ENCODE data around the gene PDGFC.

The PDGFC gene

DNA sequence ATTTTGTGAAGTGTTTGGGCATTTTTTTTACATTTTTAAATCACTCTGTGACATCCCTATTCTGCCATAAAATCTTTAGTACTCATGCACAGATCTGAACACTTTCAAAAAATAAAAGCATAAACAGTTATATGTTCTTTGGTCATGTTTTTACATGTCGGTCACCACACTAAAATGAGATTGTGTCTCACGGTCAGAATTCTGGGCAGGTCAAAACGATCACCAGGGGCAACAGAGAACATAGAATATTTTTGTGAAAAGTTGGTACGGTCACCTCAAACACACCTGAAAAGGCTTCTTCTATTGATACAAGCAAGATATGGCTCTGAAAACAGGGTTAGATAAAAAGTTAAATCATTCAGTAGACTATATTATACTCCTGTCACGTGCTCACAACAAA is 189.1 kb downstream of the PDGFC start:
- H3K4me2 ChIP-seq (ENCODE audit: low read length), result no peak overlapping the region
- H3F3A ChIP-seq (ENCODE audit: insufficient read depth, low read length), result no peaks in the 10 kb centered on the region
- no peaks in the 10 kb centered on the region for H3K79me2 ChIP-seq (ENCODE audit: insufficient read depth, low read length)
- H4K20me1 ChIP-seq (ENCODE audit: insufficient read depth, low read length), result no peaks in the 10 kb centered on the region
- H2AFZ ChIP-seq (ENCODE audit: low read length), result no peak overlapping the region
- no peak overlapping the region for H3K27ac ChIP-seq (ENCODE audit: low read depth, low read length, poor library complexity, severe bottlenecking)
- H3K4me1 ChIP-seq (ENCODE audit: insufficient read depth, low read length, severe bottlenecking), result no peaks in the 10 kb centered on the region
- no peaks in the 10 kb centered on the region for H3K36me3 ChIP-seq (ENCODE audit: insufficient read depth, low read length)
- no peaks in the 10 kb centered on the region for H3K9me2 ChIP-seq (ENCODE audit: low read depth, low read length)
- H3K4me3 ChIP-seq (ENCODE audit: low read depth, low read length, poor library complexity, severe bottlenecking), result no peak overlapping the region
- H3K9me3 ChIP-seq (ENCODE audit: low read length), result no peaks in the 10 kb centered on the region
- H3K9ac ChIP-seq (ENCODE audit: low read length), result no peak overlapping the region
- TF ChIP-seq EZH2 (IDR thresholded peaks at IDR 0.05; ENCODE audit: borderline replicate concordance, low read length), result no peak
- TF ChIP-seq, protein P1, sequence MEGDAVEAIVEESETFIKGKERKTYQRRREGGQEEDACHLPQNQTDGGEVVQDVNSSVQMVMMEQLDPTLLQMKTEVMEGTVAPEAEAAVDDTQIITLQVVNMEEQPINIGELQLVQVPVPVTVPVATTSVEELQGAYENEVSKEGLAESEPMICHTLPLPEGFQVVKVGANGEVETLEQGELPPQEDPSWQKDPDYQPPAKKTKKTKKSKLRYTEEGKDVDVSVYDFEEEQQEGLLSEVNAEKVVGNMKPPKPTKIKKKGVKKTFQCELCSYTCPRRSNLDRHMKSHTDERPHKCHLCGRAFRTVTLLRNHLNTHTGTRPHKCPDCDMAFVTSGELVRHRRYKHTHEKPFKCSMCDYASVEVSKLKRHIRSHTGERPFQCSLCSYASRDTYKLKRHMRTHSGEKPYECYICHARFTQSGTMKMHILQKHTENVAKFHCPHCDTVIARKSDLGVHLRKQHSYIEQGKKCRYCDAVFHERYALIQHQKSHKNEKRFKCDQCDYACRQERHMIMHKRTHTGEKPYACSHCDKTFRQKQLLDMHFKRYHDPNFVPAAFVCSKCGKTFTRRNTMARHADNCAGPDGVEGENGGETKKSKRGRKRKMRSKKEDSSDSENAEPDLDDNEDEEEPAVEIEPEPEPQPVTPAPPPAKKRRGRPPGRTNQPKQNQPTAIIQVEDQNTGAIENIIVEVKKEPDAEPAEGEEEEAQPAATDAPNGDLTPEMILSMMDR (IDR thresholded peaks at IDR 0.05; ENCODE audit: low read length), result no peak
- no peaks in the 10 kb centered on the region for H3K27me3 ChIP-seq (ENCODE audit: insufficient read depth, low read length)

DNA sequence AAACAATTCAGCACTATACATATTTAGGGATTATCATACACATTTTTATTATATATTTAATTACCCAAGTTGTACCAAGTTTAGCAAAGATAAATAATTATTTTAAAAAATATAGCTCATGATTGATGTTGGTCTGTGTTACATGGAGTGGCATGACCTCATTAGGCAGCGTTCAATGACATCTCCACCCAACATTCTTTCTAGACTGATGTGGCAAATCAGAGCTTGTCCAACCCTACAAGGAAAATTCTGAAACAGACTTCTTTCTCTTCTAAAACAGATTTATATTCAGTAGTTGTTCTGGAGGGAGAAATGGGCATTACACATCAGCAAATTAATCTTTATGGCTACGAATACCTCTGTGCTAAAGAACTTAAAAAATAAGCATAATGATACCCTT is 189.7 kb downstream of the PDGFC start:
- no peak overlapping the region for H3K4me2 ChIP-seq (ENCODE audit: low read length)
- H3K9me2 ChIP-seq (ENCODE audit: low read depth, low read length), result no peaks in the 10 kb centered on the region
- no peak overlapping the region for H3K27ac ChIP-seq (ENCODE audit: low read depth, low read length, poor library complexity, severe bottlenecking)
- TF ChIP-seq EZH2 (IDR thresholded peaks at IDR 0.05; ENCODE audit: borderline replicate concordance, low read length), result no peak
- TF ChIP-seq, protein P1 (IDR thresholded peaks at IDR 0.05; ENCODE audit: low read length), result no peak
- no peak overlapping the region for H3K4me3 ChIP-seq (ENCODE audit: low read depth, low read length, poor library complexity, severe bottlenecking)
- H3K9ac ChIP-seq (ENCODE audit: low read length), result no peak overlapping the region
- no peaks in the 10 kb centered on the region for H3K27me3 ChIP-seq (ENCODE audit: insufficient read depth, low read length)
- no peak overlapping the region for H2AFZ ChIP-seq (ENCODE audit: low read length)
- H3K79me2 ChIP-seq (ENCODE audit: insufficient read depth, low read length), result no peaks in the 10 kb centered on the region
- no peaks in the 10 kb centered on the region for H3K36me3 ChIP-seq (ENCODE audit: insufficient read depth, low read length)
- H3K4me1 ChIP-seq (ENCODE audit: insufficient read depth, low read length, severe bottlenecking), result no peaks in the 10 kb centered on the region
- H3K9me3 ChIP-seq (ENCODE audit: low read length), result no peaks in the 10 kb centered on the region
- H3F3A ChIP-seq (ENCODE audit: insufficient read depth, low read length), result no peaks in the 10 kb centered on the region
- no peaks in the 10 kb centered on the region for H4K20me1 ChIP-seq (ENCODE audit: insufficient read depth, low read length)

DNA sequence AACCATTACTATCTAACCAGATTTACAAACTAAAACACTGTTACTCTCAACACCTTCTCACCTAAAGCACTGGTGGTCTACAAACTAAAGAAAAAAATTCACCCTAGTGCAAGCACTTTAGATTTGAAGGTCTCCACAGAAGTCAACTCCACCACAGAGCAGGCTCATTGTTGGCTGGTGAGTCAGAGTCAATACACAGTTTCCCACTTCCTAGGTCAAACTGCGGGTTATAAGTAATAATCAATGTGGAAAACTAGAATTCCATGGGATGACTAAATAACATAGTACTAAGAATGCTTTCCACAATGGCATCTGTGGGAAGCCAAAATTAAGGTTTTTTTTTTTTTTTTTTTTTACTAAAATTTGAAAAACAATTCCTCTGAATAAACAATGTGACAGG is 191.8 kb downstream of the PDGFC start:
- H3F3A ChIP-seq (ENCODE audit: insufficient read depth, low read length), result no peaks in the 10 kb centered on the region
- no peak for TF ChIP-seq EZH2 (IDR thresholded peaks at IDR 0.05; ENCODE audit: borderline replicate concordance, low read length)
- TF ChIP-seq, protein P1 (IDR thresholded peaks at IDR 0.05; ENCODE audit: low read length), result no peak
- H3K79me2 ChIP-seq (ENCODE audit: insufficient read depth, low read length), result no peaks in the 10 kb centered on the region
- H3K27ac ChIP-seq (ENCODE audit: low read depth, low read length, poor library complexity, severe bottlenecking), result no peak overlapping the region
- H3K4me2 ChIP-seq (ENCODE audit: low read length), result no peak overlapping the region
- no peaks in the 10 kb centered on the region for H4K20me1 ChIP-seq (ENCODE audit: insufficient read depth, low read length)
- no peak overlapping the region for H3K4me3 ChIP-seq (ENCODE audit: low read depth, low read length, poor library complexity, severe bottlenecking)
- no peaks in the 10 kb centered on the region for H3K27me3 ChIP-seq (ENCODE audit: insufficient read depth, low read length)
- H2AFZ ChIP-seq (ENCODE audit: low read length), result no peak overlapping the region
- H3K36me3 ChIP-seq (ENCODE audit: insufficient read depth, low read length), result no peaks in the 10 kb centered on the region
- H3K9ac ChIP-seq (ENCODE audit: low read length), result no peak overlapping the region
- H3K9me3 ChIP-seq (ENCODE audit: low read length), result no peaks in the 10 kb centered on the region
- no peaks in the 10 kb centered on the region for H3K4me1 ChIP-seq (ENCODE audit: insufficient read depth, low read length, severe bottlenecking)
- no peaks in the 10 kb centered on the region for H3K9me2 ChIP-seq (ENCODE audit: low read depth, low read length)

Measured in OCI-LY1 (cell line).